ENCODE measurements around the gene IRX5. TPM values are rescaled to one million over a fixed set of nuclear protein-coding genes. Genes with fewer than 3 reads are reported as not detected.

The IRX5 gene
- total RNA-seq, 1 donor from 2014 or later = 0.34 TPM

DNA sequence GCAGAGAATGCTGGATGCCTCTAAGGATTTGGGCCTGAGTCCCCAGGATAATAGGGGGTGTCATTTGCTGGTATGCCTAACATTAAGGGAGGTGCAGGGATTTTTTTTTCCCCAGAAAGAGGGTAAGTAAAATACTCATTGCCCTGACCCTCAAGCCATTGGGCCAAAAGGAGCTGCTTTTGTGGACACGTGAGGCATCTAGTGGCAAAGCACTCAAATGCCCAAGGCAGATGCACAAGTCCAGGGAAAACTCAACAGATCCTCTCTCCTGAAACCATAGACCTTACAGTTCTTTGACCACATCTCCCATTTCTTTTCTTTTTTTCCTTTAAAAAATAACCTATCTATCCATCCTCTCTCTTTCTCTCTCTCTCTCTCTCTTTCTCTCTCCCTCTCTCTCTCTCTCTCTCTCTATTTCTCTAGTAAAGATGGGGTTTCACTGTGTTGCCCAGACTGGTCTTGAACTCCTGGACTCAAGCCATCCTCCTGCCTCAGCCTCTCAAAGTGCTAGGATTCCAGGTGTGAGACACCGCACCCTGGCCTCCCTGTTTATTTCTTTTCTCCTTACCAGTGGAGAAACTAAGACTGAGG is 11.8 kb downstream of the IRX5 start:
- intact Hi-C loops (cut with micrococcal nuclease) = no loop called here

DNA sequence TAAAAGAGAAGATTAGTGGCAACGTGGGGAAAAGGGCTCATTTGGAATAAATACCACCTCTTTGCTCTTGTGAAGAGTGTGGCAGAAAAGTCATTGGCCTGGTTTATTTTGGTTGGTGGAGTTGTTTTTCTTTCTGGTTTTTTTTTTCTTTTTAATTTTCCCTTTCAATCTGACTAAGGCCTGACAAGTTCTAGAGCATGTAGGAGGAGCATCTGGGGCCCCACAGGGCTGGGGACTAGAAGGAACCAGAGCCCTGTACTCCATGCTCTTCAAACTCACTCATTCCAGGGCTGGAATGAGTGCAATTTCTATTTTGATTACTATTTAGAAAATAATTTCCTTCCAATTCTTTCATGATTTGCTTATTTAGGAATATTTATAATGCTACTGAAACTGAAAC is 13.3 kb downstream of the IRX5 start:
- intact Hi-C loops (cut with micrococcal nuclease) = no loop called here

DNA sequence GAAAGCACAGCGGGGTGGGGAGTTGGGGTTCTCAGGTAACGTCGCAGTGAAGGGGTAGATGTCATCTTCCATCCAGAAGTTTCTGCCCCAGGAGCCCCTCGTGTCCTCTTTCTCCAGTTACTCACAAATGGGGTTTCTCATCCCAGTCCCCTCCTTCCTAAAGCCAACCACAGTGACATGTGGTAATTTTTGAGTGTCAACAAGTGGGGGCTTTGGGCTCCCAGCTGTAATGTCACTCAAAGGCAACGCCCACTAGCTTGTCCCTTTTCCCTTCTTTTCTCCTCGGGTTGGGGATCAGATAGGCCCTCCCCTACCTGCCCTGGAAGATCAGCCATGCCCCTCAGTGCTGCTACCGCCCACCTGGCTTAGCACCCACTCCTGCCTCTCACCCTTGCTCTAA is 14.4 kb downstream of the IRX5 start:
- intact Hi-C loops (cut with micrococcal nuclease) = no loop called here

DNA sequence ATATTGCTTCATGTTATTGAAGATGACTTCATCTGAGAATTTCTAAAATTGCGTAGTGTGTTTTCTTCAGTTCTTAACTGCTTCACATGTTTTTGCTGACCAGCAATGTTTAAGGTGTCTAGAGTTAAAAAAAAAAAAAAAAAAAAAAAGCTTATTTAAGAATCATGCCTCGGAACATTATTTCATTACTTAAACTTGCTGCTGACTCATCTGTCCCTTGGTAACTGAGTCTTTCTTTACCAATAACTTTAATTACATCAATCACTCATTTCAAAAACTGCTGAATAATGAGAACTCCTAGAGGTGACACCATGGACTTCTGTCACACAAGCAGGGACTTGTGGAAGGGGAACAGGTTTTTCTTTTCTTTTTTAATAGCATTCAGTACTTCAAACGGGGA is 16.2 kb downstream of the IRX5 start:
- intact Hi-C loops (cut with micrococcal nuclease) = no loop called here

DNA sequence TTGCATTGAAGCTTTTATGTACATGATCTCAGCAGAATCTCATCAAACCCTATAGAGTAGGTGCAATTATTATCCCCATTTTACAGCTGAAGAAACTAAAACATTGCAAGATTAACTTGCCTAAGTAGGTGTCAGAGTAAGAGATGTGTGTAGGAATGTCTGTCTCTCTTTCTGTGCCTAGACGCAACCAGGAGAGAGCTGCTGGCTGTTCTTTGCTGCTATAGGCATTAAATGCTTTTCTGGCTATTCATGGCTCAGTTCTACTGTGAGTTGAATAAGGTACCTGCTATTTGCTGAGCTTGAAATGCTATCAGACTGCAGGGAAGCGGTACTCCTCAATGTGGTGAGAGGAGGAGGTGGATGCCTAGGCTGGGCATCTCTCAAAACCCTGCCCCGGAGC is 17.0 kb downstream of the IRX5 start:
- intact Hi-C loops (cut with micrococcal nuclease) = no loop called here

DNA sequence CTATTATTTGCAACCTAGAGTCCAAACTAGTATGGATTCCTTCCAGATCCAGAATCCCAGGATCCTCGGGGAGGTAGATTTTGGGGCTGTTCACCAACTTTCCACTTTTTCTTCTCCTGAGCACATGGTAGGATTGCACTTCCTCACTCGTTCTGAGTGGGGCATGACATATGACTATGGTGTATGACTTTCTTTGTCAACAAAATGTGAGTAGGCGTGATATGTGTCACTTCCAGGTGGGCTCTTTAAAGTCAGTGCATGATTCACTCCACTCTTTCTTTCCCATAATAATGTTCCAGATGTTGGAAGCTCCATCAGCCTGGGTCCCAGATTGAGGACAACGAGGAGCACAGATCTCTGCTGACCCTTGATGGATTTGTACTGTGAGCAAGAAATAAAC is 21.5 kb downstream of the IRX5 start:
- intact Hi-C loops (cut with micrococcal nuclease) = no loop called here

DNA sequence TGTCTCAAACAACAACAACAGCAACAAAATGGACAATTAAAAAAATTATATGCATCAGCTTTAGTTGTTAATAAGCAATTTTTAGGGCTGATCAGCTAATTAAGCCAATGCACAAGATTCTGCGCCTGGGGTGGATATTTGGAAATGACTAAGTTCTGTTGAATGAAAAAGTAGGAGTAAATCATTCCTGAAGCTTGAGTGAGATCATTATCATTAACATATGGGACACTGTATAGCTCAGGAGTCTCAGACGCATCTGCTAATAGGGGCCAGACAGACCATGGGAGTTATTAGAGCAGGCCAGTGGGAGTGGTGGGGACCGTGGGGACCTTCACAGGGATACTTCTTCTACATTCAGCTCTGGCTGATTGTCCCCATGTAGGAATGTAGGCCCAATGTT is 22.8 kb downstream of the IRX5 start:
- intact Hi-C loops (cut with micrococcal nuclease) = no loop called here

DNA sequence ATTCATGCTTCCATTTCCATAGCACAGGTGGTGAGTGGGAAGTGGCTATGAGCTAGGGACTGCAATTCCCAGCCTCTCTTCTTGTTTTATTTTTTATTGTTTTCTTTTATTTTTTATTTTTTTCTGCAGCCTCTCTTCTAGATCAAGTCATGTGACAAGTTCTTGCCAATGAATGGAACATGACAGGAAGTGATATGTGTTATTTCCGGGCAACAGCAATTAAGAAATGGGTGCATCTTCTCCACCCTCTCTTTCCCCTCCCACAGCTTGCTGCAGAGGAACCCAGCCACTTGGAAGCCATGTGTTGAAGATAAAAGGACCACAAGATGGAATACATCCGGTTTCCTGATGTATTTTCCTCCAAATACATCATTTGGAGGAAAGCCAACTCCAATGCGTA is 23.6 kb downstream of the IRX5 start:
- intact Hi-C loops (cut with micrococcal nuclease) = no loop called here

DNA sequence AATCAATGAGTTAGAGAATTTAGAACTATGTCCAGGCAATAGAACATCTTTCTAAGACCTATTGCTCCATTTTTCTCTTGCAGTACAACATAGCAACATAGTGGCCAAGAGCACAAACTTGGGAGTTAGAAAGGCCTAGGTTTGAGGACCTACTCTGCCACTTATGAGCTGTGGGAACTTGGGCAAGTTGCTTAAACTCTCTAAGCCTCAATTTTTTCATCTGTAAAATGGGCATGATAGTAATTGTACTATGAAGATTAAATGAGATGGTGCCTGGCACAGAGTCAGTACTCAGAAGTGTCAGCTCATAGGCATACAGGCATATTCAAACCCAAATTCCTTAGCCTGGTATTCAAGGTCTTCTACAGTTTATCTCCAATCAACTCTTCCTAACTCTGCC is 25.1 kb downstream of the IRX5 start:
- intact Hi-C loops (cut with micrococcal nuclease) = loop anchor here (5.0 kb wide), 2 partner anchors 1063 to 1403 kb away; no protein-coding TSS in a partner anchor

DNA sequence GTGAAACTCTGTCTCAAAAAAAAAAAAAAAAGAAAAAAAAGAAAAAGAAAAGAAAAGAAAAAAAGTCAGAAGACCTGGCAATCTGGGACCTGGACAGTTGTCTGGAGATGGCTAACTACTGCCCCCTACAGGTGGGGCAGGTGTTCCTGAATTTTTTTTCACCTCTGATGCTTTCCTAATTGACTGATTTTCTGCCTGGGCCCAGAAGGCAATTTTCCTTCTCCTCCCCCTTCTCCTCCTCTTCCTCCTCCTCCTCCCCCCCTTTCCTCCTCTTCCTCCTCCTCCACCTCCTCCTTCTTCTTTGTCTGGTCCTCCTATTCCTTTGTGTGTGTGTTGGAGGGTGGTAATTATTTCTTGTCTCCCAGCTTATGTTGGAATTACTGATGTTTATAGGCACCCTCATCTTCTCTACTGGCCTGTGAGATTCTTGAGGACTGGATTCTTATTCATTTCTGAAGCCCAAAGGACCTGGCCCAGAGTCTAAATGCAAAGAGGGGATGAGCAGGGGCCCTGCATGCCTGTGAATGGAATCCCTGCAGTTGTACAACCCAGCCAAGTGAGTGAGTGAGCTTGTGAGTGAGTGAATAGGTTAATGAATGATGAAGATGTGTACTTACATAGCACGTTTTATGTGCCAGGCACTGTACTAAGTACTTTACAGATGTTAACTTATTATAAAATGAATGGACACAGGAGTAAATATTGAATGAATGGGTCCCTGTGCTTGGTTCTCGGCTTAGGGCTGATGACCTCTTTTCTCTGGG is 26.9 kb downstream of the IRX5 start:
- intact Hi-C loops (cut with micrococcal nuclease) = loop anchor here (1.0 to 5.0 kb wide), 4 partner anchors 1065 to 1405 kb away; no protein-coding TSS in a partner anchor

DNA sequence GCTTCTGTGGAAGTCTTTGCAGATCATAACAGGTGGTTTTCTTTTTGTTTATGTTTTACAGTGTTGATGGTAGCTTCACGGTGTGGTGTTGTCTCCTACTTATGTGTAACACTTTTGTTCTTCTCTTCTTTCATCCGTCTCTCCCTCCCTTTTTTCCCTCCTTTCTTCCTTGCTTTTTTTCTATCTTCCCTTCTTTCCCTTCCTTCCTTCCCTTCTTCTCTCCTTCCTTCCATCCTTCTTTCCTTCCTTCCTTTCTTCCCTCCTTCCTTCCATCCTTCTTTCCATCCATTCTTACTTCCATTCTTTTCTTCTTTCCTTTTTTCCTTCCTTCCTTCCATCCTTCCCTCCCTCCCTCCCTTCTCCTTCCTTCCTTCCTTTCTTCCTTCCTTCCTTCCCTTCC is 31.4 kb downstream of the IRX5 start:
- intact Hi-C loops (cut with micrococcal nuclease) = no loop called here

DNA sequence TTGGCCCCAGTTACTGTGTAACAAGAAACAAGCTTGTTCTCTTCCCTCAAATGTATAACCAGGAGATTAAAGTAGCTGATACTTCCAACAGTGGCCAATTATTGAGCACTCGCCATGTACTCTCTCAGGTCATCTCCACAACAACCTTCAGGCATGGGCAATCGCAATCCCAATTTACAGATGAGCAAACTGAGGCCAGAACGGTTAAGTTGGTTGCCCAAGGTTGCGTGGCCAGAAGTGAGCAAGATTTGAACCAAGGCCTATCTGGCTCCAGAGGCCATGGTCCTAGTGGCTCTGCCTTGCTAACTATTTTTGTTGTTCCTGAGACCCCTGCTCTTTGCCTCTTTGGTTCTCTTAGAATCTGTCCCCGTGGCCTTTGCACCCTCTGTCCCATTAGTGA is 33.6 kb downstream of the IRX5 start:
- intact Hi-C loops (cut with micrococcal nuclease) = no loop called here

DNA sequence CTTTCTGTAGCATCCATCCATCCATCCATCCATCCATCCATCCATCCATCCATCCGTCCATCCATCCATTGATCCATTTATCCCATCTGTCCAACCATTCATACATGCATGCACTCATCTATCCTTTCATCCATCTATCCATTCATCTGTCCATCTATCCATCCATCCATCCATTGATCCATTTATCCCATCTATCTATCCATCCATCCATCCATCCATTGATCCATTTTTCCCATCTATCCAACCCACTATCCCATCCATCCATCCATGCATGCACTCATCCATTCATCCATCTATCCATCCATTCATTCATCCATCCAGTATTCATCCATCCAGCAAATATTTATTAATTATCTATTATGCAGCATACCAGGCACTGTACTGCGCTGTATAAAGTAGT is 34.8 kb downstream of the IRX5 start:
- intact Hi-C loops (cut with micrococcal nuclease) = no loop called here

DNA sequence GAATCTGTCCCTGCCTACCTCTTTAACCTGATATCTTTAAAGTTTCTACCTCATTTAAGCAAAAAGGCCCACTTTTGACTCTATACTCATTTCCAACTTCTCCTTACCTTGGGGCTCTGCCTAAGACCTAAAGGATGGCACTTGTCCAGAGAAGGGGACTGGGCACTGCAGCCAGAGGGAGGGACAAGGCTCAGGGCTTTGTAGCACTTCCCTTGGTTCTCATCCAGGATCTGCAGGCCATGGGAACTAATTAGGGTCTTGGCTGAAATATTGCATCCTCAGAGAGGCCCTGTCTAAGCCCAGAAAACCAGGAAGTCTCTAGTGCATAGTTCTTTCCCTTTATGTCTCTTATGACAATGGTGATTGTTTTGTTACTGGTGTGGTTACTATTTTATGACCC is 37.3 kb downstream of the IRX5 start:
- intact Hi-C loops (cut with micrococcal nuclease) = no loop called here

DNA sequence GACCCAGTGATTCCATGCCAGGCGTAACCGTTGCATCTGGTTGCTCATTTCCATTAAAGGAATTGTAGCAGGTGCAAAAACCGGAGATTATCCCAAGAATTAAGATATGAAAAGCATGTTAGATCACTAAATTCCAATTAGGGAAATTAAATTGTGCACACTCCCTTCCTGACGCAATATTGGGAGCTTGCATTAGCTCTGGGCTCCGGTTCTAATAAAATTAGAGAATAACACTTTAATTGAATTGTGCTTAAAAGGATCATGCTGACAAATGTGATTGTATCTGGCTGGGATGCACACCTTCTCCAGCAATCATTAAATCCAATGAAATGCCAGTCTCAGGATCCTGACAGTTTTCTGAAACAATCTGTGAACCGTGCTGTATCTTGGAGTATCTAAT is 38.1 kb downstream of the IRX5 start:
- intact Hi-C loops (cut with micrococcal nuclease) = no loop called here

DNA sequence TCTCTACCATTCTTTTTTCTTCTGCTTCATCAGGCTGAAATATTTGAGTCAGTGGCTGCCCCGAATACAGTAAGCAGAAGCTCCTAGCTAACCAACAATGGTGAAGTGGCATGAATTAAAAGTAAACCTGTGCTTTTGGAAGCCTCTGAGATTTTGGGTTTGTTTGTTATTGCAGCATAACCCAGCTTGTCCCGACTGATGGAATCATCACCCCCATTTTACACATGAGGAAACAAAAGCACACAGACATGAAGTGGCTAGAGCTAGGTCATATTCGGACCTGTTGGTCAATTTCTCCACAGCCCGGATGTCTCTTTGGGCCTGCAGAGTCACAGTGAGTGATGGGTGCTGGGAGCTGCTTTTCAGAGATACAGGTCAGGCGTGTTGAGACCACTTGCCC is 39.4 kb downstream of the IRX5 start:
- intact Hi-C loops (cut with micrococcal nuclease) = no loop called here

DNA sequence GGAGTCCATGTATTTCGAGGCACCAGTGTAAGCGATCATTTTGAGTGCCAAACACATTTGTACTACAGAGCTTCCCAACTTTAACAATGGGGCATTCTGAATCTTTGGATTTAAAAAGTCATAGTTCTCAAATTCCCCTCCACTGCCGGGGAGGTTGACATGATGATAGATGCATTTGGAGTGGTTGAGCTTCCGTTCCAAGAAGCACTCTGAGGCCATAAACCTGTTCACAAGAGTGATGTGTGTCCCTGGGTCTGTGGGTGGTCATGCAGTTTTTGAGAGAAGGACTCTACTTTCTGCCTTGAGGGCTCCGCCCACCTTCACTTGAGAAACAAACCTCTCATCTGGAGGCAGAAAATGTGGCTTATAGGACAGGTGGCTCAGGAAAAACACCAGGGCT is 43.7 kb downstream of the IRX5 start:
- intact Hi-C loops (cut with micrococcal nuclease) = no loop called here

DNA sequence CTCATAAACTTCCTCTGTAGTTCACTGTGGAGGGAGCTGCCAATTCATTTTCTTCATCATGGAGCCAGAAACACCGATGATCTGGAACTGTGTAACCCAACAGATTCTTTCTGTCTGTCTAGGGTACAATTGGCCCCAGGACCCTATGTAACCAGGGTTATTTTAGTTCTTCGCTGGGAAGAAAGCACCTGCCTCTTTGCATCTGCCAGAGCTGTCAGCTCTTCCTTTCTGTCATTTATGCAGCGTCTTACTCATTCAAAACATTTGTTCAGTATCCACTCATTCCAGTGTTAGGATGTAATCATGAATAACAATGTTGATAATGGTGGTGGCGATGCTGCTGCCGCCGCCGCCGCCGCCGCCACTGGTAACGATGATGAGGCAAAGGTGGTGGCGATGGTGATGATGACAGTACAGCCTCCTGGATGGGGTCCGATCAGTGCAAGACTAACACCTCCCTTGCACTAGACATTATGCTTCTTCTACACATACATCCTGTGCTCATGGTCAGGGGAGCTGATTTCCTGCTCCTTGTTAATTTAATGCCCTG is 46.1 kb downstream of the IRX5 start:
- intact Hi-C loops (cut with micrococcal nuclease) = no loop called here

DNA sequence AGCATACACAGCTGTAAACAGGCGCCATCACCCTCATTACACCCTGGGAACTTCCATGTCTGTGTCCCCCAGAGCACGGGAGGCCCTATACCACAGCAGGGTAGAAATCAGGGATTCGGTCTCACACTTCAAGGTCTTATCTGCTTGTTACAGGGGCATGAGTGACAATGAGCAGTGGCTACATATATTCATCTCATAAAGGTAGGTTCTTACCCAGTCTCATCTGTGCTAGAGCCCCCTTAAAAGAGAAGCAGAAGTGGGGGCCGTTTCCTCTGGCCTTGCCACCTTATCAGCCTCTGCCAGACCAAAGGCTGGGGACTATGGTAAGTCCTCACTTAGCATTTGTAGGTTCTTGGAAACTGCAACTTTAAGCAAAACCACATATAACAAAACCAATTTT is 46.5 kb downstream of the IRX5 start:
- intact Hi-C loops (cut with micrococcal nuclease) = no loop called here

DNA sequence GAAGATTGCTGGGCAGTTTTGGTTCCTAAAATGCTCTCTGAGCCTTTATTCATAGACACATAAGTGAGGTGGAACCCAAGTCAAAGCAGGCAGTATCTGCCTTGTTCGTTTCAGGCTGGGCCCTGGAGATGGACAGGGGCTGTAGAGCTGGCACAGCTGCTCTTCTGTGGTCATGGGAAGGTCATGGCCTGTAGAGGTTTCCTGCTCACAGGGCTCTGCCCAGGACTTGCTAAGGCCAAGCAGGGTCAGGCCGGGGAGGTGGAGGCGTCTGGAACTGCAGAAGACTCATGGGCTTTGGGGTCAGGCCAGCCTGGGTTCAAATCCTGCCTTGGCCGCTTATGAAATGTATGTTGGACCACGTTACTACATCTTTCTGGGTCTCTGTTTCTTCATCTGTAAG is 50.2 kb downstream of the IRX5 start:
- intact Hi-C loops (cut with micrococcal nuclease) = no loop called here
